ENCODE results near the gene SMOC2.

GRCh38 chr6:168464546-168464945, 23.6 kb downstream of the SMOC2 start:
- no peak for TF ChIP-seq CTCF (conservative IDR thresholded peaks at IDR 0.05 in 1 of 2, IDR thresholded peaks at IDR 0.05 in 1 of 2; ENCODE audit: extremely low read depth in 1 of 2, insufficient read depth in 1 of 2, low read depth in 1 of 2, low read length in 2 of 2)
- no peak for TF ChIP-seq EZH2 (IDR thresholded peaks at IDR 0.05; ENCODE audit: borderline replicate concordance, low read length)

Measured in mammary epithelial cell (primary cell).